AG09319 (cell line): ENCODE data around the gene PHF13.

Experiments
- DNase-seq: peaks from one replicate; pipeline ENCODE4 v3.0.0-alpha.2; 2010; ENCODE audit warnings: low read depth; ENCODE audit errors: extremely low read depth
- TF ChIP-seq, protein P1 (sequence below): IDR thresholded peaks from 2 replicates; pipeline ENCODE4 v1.5.1; 2011; ENCODE audit warnings: low read depth, mild to moderate bottlenecking, inconsistent platforms, low read length, moderate library complexity

The PHF13 gene

GRCh38 chr1:6581561-6582305, 31.8 kb upstream of the PHF13 start:
- no peak for DNase-seq
- TF ChIP-seq, protein P1, sequence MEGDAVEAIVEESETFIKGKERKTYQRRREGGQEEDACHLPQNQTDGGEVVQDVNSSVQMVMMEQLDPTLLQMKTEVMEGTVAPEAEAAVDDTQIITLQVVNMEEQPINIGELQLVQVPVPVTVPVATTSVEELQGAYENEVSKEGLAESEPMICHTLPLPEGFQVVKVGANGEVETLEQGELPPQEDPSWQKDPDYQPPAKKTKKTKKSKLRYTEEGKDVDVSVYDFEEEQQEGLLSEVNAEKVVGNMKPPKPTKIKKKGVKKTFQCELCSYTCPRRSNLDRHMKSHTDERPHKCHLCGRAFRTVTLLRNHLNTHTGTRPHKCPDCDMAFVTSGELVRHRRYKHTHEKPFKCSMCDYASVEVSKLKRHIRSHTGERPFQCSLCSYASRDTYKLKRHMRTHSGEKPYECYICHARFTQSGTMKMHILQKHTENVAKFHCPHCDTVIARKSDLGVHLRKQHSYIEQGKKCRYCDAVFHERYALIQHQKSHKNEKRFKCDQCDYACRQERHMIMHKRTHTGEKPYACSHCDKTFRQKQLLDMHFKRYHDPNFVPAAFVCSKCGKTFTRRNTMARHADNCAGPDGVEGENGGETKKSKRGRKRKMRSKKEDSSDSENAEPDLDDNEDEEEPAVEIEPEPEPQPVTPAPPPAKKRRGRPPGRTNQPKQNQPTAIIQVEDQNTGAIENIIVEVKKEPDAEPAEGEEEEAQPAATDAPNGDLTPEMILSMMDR: no peak

- DNase-seq: no peak
- TF ChIP-seq, protein P1: no peak
These were observed 31.2 kb upstream of the PHF13 start for GRCh38 chr1:6582370-6582769.

GRCh38 chr1:6584126-6585080, 29.1 kb upstream of the PHF13 start:
- TF ChIP-seq, protein P1: no peak
- no peak for DNase-seq

GRCh38 chr1:6585081-6585722, 28.3 kb upstream of the PHF13 start:
- DNase-seq: no peak
- TF ChIP-seq, protein P1: no peak

- TF ChIP-seq, protein P1: no peak
These were observed 27.7 kb upstream of the PHF13 start for GRCh38 chr1:6585841-6586240.

DNA sequence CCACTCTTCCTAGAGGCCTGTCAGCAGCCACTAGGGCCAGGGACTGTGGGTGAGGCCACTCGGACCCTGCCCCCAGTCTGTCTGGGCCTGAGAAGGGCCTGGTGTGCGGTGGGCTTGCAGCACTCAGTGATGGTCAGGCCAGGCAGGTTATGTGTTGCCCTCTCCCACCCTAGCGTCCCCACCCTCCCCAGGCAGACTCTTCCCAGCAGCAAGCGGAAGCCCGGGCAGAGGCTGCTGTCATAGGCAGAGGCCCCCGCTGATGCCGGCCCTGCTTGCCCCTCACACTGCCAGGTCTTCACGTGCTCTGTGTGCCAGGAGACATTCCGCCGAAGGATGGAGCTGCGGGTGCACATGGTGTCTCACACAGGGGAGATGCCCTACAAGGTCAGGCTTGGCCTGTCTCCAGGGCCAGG, 27.1 kb upstream of the PHF13 start:
- no peak for DNase-seq
- TF ChIP-seq, protein P1: no peak

More at GRCh38 chr1:6585841-6586240, 27.7 kb upstream of the PHF13 start:
- DNase-seq: no peak
